Gastrocnemius medialis (tissue), 4 donors: ENCODE data around the gene FZD2.

Experiments
- CTCF ChIP-seq, 5 experiments: fragments of 450-650 bp in 3 of 5; fragments of 200-600 bp in 2 of 5; sonication (generic) in 2 of 5; IDR thresholded peaks in 4 of 5; conservative IDR thresholded peaks in 1 of 5; 1 replicate in 4 of 5; 2 replicates in 1 of 5; pipeline ENCODE4 v1.5.1; 2016 to 2019; ENCODE audit warnings: antibody characterized with exemption in 5 of 5, mild to moderate bottlenecking in 3 of 5, moderate library complexity in 3 of 5
- POLR2A ChIP-seq, 2 donors: fragments of 450-650 bp; IDR thresholded peaks; one replicate each; pipeline ENCODE4 v1.6.1; 2017; ENCODE audit warnings: antibody characterized with exemption in 2 of 2, mild to moderate bottlenecking in 2 of 2, moderate library complexity in 2 of 2

GRCh38 chr17:44606658-44607057 is 49.4 kb downstream of the FZD2 start:
- TF ChIP-seq POLR2A (IDR thresholded peaks at IDR 0.05) (no peak), CTCF (IDR thresholded peaks at IDR 0.05 in 4 of 5, conservative IDR thresholded peaks at IDR 0.05 in 1 of 5) (no peak)
